Hippocampal formation (tissue), 2 donors: ENCODE data around the gene TM4SF4.

ENCODE experiments used
- DNase-seq, 2 donors: peaks; one replicate each; lab custom pipeline; 2025; lab: John Stamatoyannopoulos, UW

The TM4SF4 gene

DNA sequence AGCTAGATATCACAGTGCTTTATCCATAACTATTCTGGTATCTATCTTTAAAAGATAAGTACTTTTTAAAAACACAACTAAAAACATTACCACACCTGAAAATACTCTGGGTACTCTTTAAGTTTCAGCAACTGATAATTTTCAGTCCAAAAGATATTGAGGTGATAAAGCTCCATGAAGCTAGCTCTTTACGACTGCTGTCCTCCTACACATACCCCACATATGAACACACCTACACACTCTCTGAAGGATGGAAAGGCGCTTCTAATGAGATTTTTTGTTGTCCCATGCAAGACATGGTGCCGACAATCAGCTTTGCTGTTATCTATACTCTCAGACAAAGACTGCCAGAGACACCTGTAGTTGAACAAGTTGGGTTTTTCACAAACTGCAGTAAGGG, 19.1 kb upstream of the TM4SF4 start:
- DNase-seq = no peak

DNA sequence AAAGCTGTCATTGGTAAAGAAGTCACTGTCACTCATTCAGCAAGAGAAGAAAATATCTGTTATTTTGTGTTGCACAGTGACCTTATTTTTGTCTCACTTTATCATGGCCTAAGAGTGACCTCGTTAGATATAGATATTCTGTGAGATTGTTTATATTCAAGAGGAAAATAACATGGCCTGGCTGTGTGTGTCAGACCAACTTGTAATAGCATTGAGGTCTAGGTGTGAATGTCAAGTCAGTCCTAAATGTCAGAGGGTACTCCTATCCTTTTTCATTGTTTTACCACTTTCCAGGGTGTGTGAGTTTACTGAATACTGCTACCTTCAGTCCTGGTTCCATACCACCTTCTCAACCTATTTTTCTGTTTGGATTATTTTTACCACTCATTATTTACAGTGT, 18.5 kb upstream of the TM4SF4 start:
- no peak for DNase-seq

DNA sequence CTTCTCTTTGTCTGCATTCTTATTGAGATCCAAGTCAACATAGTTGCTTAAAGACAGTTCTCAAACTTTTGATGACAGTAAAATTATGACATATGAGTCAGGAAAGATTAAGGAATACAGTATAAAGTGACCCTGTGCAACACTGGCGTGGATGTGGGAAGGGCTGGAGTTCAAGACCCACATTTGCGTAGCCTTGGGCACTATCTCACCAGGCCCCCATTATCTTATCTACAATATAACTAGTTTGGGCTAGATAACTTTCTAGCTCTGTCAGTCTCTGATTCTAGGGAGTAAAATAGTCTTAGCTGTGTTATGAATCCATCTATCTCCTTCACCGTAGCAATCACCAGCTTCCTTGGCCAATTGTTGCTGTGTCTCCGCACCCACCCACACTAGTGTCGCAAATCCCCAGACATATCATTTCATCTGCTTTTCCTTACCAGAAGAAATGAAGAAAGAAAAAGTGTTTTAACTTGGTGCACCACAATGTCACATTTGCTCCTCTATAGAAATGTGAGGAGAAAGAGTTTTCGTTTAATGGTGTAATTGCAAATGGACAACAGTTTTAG, 14.9 kb upstream of the TM4SF4 start:
- DNase-seq = no peak

DNA sequence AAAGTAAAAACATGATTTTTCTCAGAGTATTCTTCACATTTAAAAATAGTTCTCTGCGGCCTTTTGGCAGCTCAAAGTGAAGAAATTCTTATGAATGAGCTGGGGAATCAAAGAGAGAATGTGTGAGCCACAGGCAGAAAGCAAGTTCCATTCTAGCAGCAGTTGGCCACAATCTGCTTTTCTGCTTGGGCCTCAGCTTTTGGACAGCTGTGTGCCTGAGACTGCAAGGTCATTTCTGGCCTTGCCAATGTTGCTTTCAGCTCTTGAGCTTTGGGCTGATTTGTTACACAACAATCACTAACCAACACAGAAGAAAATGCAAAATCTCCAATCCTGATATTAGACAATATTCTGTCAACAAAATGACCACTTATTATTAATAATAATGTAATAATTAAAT, 14.4 kb upstream of the TM4SF4 start:
- no peak for DNase-seq

- DNase-seq = no peak
These were observed 12.4 kb upstream of the TM4SF4 start for GRCh38 chr3:149462051-149462450.

DNA sequence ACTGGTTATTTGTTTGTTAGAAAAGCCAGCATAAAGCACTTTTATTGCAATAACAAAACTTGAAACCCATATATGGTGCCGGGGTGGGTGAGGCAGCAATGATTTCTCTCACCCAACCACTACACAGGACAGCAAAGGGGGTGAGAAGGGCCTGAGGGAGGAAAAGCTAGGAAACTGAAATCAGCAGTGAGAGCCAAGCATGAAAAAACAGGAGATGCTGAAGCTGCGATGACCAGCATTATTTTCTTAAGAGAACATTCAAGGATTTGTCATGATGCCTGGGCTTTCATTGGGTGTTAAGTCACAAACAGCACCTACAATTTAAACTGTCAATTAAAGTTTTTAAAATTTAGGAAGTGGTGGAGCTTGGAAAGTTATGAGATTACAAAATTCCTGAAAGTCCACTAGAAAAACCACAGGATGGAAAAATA, 11.9 kb upstream of the TM4SF4 start:
- no peak for DNase-seq

GRCh38 chr3:149463921-149464320, 10.6 kb upstream of the TM4SF4 start:
- no peak for DNase-seq

DNA sequence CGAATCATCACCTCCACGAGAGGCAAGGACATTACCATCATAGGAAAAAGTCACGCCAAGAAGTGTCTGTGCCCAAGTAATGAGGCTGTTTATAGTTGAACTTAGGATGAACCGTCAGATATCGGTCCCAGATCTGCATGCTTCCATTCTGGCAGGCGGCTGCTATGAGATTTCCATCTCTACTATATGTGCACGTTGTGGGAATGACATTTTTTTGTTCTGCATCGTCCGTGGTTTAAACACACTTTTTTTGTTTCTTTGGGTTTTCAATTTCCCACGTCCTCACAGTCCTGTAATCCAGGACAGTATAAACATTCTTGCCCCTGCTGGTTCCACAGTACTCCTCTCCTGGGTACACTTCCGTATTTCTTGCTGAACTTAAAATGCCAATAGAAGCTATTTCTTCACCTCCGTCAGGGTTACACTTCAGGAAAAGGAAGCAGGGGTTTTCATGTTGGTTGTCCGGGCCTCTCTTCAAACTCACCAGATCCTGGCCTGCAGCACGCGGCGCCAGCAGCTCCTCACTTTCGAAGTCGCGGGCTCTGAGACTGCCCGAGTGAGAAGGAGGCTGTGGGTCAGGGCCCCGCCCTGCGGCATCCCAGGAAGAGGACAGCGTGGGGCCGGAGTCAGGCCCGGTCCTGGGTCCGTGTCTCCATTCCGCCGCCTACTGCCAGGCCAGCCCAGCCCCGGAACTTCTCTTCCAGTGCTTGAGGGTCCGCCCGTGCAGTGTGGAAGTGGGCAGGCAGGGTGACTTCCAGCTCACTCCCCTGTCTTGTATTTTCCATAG, 9.8 kb upstream of the TM4SF4 start:
- no peak for DNase-seq

GRCh38 chr3:149465351-149465883, 9.1 kb upstream of the TM4SF4 start:
- no peak for DNase-seq

- DNase-seq = no peak
These were observed 8.3 kb upstream of the TM4SF4 start for GRCh38 chr3:149466192-149466591.

DNA sequence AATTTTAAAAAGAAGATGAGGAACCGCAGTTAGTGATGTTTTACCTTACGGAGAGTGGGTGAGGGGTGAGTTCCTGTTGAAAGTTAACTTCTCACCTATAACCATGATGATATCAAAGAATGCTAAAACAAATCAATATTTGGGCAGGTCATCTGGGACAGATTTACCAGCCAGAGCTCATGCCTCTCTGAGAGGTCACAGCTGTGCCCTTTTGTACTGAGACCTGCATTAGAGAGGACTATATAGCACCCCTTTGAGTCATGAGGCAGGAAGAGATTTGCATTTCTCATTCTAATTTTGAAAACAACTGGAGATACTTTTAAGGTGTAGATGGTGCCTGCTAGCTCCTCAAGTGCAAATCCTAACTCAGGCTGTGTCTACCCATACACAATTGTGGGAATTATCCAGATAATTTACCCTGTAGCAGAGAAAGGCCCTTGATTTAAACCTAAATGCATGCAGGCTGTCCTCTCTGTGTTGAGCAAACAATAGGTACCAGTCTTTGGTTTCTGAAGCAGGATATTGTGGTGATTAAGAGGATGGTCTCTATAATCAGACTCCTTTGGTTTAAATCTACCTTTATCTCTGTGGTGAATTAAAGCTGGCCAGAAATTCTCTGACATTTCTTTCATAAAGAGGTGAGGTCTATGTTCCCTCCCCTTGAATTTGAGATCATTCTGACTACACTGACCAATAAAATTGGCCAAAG, 5.8 kb upstream of the TM4SF4 start:
- no peak for DNase-seq

DNA sequence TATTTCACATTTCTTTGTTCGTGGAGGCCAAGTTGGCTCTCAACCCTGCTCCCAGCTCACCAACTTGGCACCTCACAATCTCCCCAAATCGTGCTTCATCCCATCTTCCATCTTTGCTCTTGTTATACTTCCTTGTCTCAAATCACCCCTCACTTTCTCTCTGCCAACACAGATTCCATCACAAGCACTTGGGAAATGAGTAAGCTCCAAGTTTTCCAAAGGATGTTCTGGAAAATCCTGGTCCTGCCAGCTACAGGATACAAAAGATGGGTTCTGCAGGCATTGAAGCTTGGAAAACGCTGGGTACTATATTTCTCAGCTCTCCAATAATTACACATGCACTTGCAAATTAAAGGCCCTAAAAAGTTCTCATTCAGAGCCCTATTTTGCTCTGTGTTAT, 4.1 kb upstream of the TM4SF4 start:
- DNase-seq = no peak

DNA sequence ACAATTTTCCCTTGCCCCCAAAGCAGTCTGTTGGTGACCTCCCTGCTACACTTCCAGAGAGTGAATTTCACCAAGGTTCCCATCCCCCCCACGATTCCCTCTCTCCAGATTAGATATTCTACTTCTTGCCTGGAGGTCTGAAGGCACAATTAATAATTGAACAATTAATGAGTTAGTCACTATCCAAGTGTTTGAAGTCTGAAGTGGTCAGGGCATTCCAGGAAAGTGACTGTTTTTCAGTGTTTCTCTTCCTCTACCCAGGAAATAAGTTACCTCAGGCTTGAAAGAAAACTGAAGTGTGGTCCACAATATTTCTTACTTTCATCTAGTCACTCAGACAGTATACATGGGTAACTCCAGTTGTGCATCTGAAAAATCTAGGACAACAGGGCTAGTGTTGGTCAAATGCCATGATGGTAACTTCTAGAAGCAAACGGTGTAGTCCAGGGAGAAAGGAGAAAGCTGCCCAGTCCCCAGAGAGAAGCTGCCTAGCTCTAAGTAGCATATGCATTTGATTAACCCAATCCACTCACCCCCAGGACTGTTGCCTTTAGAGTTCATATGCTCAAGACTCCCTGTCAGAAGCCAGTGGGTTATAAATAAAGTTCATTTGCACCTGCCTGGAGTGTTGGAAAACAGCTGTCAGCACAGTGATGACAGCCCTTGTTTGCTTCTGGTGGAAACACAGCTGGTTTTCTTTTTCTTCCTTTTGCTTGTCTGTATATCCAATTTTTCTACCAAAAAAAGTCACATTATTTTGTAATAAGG, 2.3 kb upstream of the TM4SF4 start:
- no peak for DNase-seq

GRCh38 chr3:149473357-149474249, 894 bp upstream of the TM4SF4 start:
- DNase-seq = no peak

GRCh38 chr3:149475451-149476060, 1.1 kb downstream of the TM4SF4 start:
- no peak for DNase-seq

- no peak for DNase-seq
These were observed 1.7 kb downstream of the TM4SF4 start for GRCh38 chr3:149476225-149476624.

DNA sequence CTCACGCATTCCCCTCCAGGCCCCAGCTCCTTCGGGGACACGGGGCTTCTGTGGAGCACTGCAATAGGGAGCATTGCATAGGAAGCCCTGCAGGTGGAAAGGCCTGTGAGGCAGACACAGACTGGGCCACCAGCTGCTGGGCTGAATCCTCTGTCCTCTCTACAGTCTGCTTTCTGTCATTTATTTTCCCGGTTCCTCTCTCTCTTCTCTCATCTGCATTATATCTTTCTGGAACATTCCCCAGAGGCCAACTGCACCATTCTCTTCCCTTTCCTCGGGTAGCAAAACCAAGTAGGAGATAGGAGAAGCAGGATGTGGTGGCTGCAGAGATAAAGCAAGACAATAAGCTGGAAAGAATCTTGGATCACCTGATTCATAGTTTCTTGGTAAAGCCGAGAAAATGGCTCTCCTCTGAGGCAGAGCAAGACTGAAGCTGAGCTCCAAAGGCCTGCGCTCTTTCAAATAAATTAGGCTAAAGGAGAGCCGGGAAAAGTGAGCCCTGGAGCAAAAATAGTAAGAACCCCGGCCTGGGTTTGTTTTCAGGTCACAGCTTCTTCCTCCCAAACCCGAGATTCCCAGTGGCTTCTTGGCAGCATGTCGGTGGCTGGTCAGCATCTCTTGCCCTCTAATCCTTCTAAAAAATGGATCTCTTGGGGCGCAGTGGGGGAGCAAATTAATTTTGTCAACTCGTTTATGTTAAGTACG, 5.3 kb downstream of the TM4SF4 start:
- no peak for DNase-seq

GRCh38 chr3:149480326-149481017, 6.0 kb downstream of the TM4SF4 start:
- peak; percentile 8 to 58 for DNase-seq

GRCh38 chr3:149481056-149481455, 6.6 kb downstream of the TM4SF4 start:
- DNase-seq = no peak
